ENCODE results near the gene SDC1.

Gene SDC1

DNA sequence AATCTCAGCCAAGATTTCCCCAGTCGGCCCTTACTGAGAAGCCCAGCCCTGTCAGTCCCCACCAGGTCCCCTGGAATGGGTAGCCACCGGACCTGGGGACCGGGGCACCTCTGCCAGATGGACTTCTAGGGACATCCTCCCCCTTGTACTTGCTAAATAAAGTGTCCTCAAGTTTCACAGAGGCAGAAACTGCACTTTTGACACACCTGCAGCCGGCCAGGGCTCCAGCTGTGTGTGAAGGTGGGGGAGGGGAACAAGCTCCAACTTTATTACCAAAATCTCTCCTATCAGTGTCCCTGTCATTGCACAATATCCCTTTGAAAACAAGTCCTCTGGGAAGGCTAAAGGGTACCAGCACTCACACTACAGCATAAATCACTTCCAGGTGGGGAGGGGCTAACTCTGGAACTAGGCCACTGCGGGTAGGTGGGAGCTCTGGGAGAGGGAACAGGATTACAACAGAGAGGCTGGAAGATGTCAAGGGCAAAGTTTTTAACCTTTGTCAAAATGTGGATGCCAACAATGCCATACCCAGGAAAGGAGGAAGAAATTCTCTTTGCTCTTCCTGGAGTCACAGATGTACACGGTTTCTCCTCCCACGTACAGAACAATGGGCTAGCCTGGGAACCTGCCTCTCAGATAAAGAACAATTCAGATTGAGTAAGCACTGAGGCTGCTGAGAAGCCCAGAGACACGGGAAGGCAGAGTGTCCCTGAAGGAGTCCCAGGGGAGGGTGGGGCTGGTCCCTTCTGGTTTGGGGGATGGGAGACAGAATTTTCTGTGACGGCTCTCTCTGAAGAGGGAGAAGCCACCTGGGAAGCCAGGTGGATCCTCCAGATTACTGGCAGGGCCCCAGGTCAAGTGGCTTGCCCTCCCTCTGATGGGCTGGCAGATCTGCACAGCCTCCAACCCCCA lies 11.0 kb downstream of the SDC1 start:
- no peak for DNase-seq

DNA sequence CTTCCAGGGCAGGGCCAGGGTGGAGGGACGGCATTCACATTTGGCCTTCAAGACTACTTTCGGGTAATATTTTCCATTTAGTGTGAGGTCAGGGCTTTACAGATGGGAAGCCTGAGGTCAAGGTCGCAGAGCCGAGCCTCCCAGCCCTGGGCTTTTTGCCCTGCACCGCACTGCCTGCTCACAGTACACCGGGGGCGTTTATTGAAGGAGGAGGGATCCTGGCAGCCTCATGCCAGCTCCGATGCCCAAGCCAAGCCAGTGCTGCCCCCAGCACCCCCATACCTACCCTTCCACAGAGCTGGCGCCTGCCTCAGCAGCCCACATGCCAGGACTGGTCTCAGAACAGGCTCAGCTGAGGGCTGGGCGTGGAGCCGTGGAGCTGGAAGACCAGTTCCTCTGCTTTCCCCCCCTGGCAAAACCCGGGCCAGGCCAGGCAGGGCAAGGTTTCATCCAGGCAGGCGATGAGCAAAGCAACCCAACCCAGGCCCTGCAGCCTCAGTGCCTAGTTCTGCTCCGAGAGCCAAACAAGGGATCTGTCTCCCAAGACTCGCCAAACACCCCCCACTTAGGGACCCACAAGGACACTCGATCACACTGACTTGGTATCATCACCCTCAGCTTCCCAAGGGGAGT lies 11.9 kb downstream of the SDC1 start:
- no peak for DNase-seq

- no peak for DNase-seq
Measured at GRCh38 chr2:20212459-20212870, 12.5 kb downstream of the SDC1 start.

DNA sequence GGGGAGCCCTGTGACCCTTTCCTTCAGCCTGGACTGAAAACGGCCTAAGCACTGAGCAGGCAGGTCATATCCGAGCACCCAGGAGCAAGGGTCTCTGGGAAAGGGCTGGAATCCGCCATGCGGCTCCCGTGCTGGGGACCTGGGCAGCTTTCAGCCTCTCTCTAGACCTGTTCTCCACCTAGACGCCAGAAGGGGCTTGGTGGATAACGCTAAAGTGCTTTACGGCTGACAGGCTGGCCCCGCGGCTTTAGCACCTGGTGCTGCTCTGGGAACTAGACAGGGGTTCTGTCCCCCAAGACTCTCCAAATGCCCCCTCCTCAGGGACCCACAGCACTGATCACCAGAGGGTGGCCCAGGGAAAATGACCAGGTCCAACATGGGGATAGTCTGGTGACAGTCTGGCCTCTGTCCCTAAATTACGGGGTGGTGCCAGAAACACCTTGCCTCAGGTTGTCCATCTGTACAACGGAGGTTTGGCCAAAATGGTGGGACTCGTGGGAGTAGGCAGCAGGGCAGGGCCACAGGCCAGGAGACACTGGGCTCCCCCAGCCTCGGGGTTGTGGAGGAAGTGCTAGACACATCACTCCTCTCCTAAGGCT lies 13.0 kb downstream of the SDC1 start:
- no peak for DNase-seq

DNA sequence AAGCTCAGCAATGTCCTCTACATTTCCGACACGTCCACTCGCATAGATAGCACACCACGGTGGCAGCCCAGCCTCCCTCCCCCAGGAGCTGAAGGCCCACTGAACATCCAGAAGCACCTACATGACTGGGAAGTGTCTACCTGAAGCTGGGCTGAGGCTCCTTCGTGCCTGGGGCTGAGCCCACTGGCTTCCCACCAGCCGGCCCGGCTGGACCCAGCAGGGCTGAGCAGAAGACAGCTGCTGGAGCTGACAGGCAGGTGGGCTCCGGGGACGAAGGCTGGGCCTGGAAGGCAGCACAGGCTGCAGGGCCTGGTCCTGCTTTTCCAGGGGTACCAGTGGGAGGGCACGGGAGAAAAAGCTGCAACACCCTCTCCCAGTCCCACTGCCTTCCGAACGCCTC lies 13.5 kb downstream of the SDC1 start:
- no peak for DNase-seq

GRCh38 chr2:20210462-20210861 lies 14.5 kb downstream of the SDC1 start:
- no peak for DNase-seq

DNA sequence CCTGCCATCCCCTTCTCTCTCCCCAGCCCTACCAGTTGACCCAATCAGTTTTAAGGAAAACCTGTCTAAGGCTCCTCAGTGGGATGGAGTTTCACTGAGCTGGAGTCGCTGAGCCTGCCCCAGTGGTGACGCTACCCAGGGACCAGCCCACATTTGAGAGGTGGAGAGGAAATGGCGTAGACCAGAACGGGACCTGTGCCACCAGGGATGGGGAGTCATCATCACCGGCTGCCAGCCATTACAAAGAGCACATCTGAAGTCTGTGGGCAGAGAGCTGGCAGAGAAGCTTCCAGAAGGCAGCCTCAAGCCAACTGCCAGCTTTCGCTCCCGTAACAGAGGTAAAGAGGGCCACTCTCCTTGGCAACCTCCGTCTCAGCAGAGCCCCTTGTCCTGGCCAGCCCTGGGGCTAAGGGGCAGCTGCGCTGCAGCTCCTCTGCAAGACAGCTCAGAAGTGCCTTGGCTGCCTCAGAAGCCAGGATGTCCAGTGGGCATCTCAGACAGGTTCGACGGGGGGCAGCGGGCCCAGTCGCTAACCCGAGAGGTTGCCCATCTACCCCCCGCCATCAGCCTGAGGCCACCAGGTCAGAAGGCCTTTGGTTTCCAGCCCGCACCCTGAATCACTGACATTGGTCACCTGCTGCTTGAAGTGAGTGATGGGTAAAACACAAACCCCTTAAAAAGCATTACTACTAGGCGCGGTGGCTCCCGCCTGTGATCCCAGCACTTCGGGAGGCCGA lies 15.4 kb downstream of the SDC1 start:
- no peak for DNase-seq

DNA sequence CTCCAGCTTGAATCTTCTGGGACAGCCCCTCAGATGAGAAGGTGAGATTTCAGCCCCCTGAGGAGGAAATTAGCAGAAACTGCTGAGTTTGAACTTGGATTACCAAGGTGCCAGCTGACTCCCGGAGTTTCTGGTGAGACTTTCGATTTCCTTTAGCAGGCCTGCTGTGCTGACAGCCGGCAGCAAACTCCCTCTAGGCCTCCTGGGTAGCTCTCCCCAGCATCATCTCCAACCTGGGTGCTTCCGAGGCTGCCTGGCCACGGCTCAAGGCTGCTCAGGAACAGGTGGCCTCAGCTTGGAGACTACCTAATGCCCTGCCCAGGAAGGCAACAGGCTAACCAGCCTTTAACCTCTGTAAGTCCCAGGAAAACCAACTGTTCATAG lies 16.5 kb downstream of the SDC1 start:
- DNase-seq, result no peak

- DNase-seq, result no peak
Measured at GRCh38 chr2:20207051-20207450, 17.9 kb downstream of the SDC1 start.

DNA sequence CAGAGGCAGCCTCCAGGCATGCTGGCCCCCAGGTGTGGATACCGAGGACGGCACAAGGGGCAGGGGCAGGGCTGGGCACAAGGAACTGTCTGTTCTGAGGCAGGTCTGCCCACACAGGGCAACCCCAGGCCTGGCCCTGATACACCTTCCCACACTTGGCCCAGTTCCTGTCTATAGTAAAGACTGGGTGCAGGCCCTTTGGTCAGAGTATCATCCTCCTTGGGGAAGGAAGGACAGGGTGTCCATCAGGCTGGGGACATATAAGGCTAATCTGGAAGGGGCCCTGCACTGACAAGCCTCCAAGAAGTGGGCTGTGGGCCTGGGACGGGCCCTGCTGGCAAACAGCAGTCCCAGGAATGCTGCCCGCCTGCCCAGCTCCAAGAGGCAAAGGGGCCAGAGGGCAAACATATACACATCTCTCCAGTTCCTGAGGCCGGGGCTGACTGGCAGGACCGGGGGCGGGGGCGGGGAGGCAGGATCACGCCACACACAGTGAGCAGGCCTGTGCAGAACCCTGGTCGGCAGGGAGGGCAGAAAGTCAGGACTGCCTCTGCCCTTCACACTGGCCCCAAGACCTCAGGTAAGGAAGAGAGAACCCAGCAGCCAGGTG lies 18.9 kb downstream of the SDC1 start:
- DNase-seq, result no peak

- DNase-seq, result no peak
Measured at GRCh38 chr2:20205069-20205468, 19.9 kb downstream of the SDC1 start.

GRCh38 chr2:20203521-20204225 lies 21.3 kb downstream of the SDC1 start:
- no peak for DNase-seq

GRCh38 chr2:20203072-20203471 lies 21.9 kb downstream of the SDC1 start:
- DNase-seq, result no peak

DNA sequence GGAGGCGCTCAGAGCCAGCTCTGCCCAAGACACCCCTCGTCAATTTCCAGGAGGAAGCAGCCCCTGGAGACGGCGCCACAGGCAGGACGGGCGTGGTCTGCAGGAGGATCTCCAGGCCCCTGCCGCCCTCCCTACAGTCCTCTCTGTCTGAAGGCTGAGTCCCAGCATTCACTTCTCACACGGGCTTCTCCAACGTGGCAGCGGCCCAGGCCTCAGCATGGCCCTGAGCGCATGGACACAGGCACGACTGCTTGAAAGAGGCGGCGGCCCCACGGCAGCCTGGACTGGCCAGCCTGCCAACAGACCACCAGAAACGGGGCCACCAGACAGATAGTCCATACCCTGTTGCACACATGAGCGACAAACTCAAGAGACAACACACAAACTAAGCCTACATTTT lies 23.3 kb downstream of the SDC1 start:
- no peak for DNase-seq

DNA sequence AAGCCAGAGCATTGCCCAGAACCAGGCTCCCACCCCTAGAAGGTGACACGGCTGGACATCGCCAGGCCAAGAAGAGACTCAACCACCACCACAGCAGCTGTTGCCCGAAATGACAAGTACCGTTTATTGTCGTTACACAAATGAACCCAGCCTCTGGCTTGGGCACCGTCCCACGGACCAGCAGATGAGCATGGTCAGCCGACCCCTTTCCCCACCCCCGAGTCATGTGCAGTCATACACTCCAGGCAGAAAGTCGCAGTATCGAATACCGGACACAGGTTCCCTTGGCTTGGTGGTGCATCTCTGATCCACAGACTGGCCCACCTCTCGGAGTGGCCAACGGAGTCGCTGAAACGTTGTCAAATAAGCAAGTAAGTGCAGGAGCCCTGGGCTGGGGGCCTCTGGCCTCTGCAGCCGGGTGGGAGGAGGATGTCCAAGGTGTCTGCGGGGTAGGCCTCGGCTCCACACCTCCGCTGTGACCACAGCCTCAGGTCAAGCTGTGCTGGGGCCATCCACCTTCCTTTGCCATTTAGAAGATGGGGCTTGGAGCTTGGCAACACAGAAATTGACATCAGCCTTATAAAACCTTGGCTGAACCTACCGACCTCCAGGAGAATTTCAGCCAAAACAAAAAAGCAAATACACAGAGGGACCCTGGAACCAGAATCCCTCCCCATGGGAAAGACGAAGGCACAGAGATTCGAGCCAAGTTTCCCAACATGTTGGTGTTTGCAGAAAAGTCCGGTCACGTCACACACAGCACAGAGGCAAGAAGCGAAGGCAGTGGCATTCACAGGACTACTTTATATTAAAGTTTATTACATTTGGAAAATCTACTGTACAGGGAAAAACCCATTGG lies 24.0 kb downstream of the SDC1 start:
- no peak for DNase-seq

- DNase-seq, result no peak
Measured at GRCh38 chr2:20199633-20200270, 25.2 kb downstream of the SDC1 start.

DNA sequence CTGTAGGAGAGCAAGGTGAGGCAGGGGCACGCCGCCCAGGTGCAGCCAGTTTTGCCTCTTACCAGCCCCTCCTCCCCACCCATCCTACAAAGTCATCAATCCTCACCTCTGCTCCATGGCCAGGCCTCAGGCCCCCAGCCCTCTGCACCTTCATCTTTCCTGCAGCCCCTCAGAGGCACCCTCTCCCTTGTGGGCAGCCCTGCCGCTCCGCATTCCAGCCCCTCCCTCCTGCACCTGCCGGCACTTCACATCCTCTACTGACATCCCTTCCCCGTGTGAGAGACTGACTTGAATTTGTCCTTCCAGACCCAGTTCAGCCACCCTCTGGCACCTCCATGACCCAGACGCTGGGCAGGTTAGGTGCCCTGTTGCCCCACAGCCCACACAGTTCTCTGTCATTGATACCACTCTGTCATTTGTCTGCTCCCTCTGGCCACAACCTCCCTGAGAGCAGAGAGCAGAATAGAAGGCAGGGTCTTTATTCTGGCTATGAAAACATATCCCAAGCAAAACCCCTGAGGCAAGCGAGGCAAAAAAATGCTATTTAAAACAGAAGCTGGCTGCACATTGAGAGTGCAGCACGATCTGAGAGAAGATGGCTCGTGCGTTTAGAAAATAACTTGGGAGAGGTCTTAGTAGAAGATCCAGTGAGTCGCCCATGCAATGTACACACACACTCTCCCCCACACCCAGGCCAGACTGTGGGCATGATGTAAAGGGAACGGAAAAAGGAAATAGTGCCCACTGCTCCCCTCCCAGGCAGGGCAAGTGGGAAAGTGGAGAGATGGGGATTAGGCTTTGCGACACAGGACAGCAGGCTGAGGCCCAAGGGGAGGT lies 25.9 kb downstream of the SDC1 start:
- no peak for DNase-seq

DNA sequence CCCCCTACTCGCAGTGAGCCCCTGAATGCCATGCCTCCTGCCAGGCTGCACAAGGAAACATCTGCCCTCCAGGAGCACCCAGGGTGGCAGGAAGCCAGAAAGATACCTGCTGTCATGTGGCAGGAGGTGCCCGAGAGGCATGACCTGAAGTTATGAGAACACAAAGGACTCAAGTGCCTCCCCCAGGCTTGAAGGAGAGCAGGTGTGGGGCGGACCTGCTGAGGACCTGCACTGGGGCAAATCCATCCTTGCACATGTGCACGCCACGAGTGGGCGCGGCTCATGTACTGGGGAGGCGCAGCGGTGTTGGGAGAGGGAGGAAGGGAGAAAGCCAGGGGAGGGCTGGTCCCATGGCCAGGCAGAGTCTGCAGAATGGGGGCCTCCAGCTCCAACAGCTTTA lies 26.9 kb downstream of the SDC1 start:
- DNase-seq, result no peak

- DNase-seq, result no peak
Measured at GRCh38 chr2:20197192-20197591, 27.7 kb downstream of the SDC1 start.

Data from effector CD8-positive, alpha-beta T cell (primary cell).